A549 (cell line): ENCODE measurements around the gene PRR14L. TPM values are rescaled to one million over a fixed set of nuclear protein-coding genes. Genes with fewer than 3 reads are reported as not detected.

ENCODE experiments used
- ATAC-seq, 2 experiments: fragments of 200-7000 bp in 1 of 2; fragments of >200 bp in 1 of 2; cut with Nextera tagmentation in 1 of 2; cut with Tn5 transposase in 1 of 2; 3 replicates each; pipeline versions ENCODE4 v1.8.0 to v1.9.1; 2018 to 2020; ENCODE audit warnings: mild to moderate bottlenecking in 1 of 2, moderate library complexity in 1 of 2
- CTCF ChIA-PET: fragments of 300-600 bp; sonication (Branson Sonifier 250); formaldehyde crosslinking; extraction: SDS; loops from one replicate; lab custom pipeline; 2021; ENCODE audit warnings: antibody characterized with exemption, inconsistent platforms; lab: Yijun Ruan, JAX
- POLR2A ChIA-PET: fragments of 350-600 bp; formaldehyde crosslinking; extraction: SDS; loops from one replicate; lab custom pipeline; 2021; ENCODE audit warnings: antibody characterized with exemption, inconsistent platforms; lab: Yijun Ruan, JAX
- DNase-seq, 2 experiments: peaks; one replicate each; pipeline versions ENCODE4 v3.0.0 to v3.0.0-alpha.2; 2011 to 2016; ENCODE audit warnings: low read depth in 1 of 2, low spot score in 1 of 2
- FAIRE-seq: peaks from 2 replicates; lab custom pipeline; 2011; peaks lifted over from hg19 to GRCh38; lab: Jason Lieb, UNC
- H3K27ac ChIP-seq, 2 experiments: fragments of >200 bp; sonication (Bioruptor Twin); formaldehyde crosslinking; 3 replicates each; pipeline ENCODE4 v1.5.1; 2016 to 2017
- H3K4me1 ChIP-seq: fragments of >200 bp; sonication (Bioruptor Twin); formaldehyde crosslinking; 3 replicates; pipeline ENCODE4 v1.6.1; 2016
- H3K4me2 ChIP-seq: fragments of >200 bp; sonication (Bioruptor Twin); formaldehyde crosslinking; 3 replicates; pipeline ENCODE4 v1.6.1; 2016
- H3K4me3 ChIP-seq: fragments of >200 bp; sonication (Bioruptor Twin); formaldehyde crosslinking; 3 replicates; pipeline ENCODE4 v1.5.1; 2016
- H3K9me3 ChIP-seq: fragments of >200 bp; sonication (Bioruptor Twin); formaldehyde crosslinking; 3 replicates; pipeline ENCODE4 v1.6.1; 2016
- EHF ChIP-seq: fragments of 250-450 bp; sonication (Bioruptor Pico); IDR thresholded peaks from 2 replicates; pipeline ENCODE4 v1.5.0; 2020; ENCODE audit warnings: mild to moderate bottlenecking
- FOSB ChIP-seq: fragments of 250-450 bp; sonication (Bioruptor Pico); IDR thresholded peaks from 2 replicates; pipeline ENCODE4 v1.5.0; 2020; ENCODE audit warnings: mild to moderate bottlenecking, moderate library complexity
- FOSL2 ChIP-seq, 2 experiments: fragments of 450-650 bp in 1 of 2; fragments of >200 bp in 1 of 2; sonication (Bioruptor Twin) in 1 of 2; formaldehyde crosslinking; IDR thresholded peaks; 2 replicates each; pipeline versions ENCODE4 v1.5.0 to v1.6.1; 2016 to 2020; ENCODE audit warnings: mild to moderate bottlenecking in 1 of 2, moderate library complexity in 1 of 2
- FOXS1 ChIP-seq: fragments of 250-450 bp; sonication (Bioruptor Pico); IDR thresholded peaks from 2 replicates; pipeline ENCODE4 v1.5.0; 2020; ENCODE audit warnings: mild to moderate bottlenecking, moderate library complexity
- GATA3 ChIP-seq: IDR thresholded peaks from 2 replicates; pipeline ENCODE4 v1.6.1; 2012; ENCODE audit warnings: borderline replicate concordance
- HEYL ChIP-seq: fragments of 250-450 bp; sonication (Bioruptor Pico); IDR thresholded peaks from 2 replicates; pipeline ENCODE4 v1.8.0; 2021; ENCODE audit warnings: mild to moderate bottlenecking, moderate library complexity
- HOXB5 ChIP-seq: fragments of 250-450 bp; sonication (Bioruptor Pico); IDR thresholded peaks from 2 replicates; pipeline ENCODE4 v1.5.0; 2020; ENCODE audit warnings: mild to moderate bottlenecking, moderate library complexity
- JUNB ChIP-seq: fragments of >200 bp; sonication (Bioruptor Twin); formaldehyde crosslinking; IDR thresholded peaks from 2 replicates; pipeline ENCODE4 v1.6.1; 2016
- KDM1A ChIP-seq: fragments of 200-600 bp; sonication (generic); IDR thresholded peaks from 2 replicates; pipeline ENCODE4 v1.6.1; 2016; ENCODE audit warnings: low read depth, mild to moderate bottlenecking
- MAFK ChIP-seq: fragments of 450-650 bp; IDR thresholded peaks from 2 replicates; pipeline ENCODE4 v1.6.1; 2014; ENCODE audit not compliant: partially characterized antibody
- MAX ChIP-seq: IDR thresholded peaks from 2 replicates; pipeline ENCODE4 v1.6.1; 2012
- MAZ ChIP-seq: fragments of 150-350 bp; IDR thresholded peaks from 2 replicates; pipeline ENCODE4 v1.6.1; 2014; ENCODE audit warnings: antibody characterized with exemption, low read depth, low read length, borderline replicate concordance
- NFE2L2 ChIP-seq: fragments of 150-350 bp; conservative IDR thresholded peaks from 2 replicates; pipeline ENCODE4 v1.6.1; 2014; ENCODE audit warnings: low read length
- NR3C1 ChIP-seq: fragments of >200 bp; sonication (Bioruptor Twin); formaldehyde crosslinking; IDR thresholded peaks from 3 replicates; pipeline ENCODE4 v1.6.1; 2017
- POLR2A ChIP-seq: IDR thresholded peaks from 2 replicates; pipeline ENCODE4 v1.6.1; 2012; ENCODE audit warnings: mild to moderate bottlenecking, low read length
- POLR2AphosphoS2 ChIP-seq: conservative IDR thresholded peaks from 2 replicates; pipeline ENCODE4 v1.6.1; 2012; ENCODE audit warnings: low read length, improper control_type of control experiment, inconsistent platforms
- ZNF302 ChIP-seq: fragments of 250-450 bp; sonication (Bioruptor Pico); IDR thresholded peaks from 2 replicates; pipeline ENCODE4 v1.9.0; 2021; ENCODE audit warnings: inconsistent platforms, mild to moderate bottlenecking, moderate library complexity
- WGBS: methylation state at CpG from one replicate; pipeline ENCODE4 v1.1.6; 2017; ENCODE audit errors: missing lambda C conversion rate; 5-methylcytosine and 5-hydroxymethylcytosine counted together
- polyA plus RNA-seq, 4 experiments: library from polyadenylated mRNA; depleted of rRNA in 3 of 4; stranded (reverse); fragments of >200 nt; fragmentation: RNase III in 1 of 4; extraction: RNeasy Plus Mini Kit Qiagen cat#74134 plus additional on column Dnase treatment in 1 of 4; gene quantifications; 2 replicates in 3 of 4; 3 replicates in 1 of 4; pipeline ENCODE4 v1.2.3, GENCODE V29; 2011 to 2017
- TF ChIP-seq, protein P1 (sequence below): fragments of 150-350 bp; IDR thresholded peaks from 2 replicates; pipeline ENCODE4 v1.6.1; 2014; ENCODE audit warnings: low read depth, mild to moderate bottlenecking, low read length
- TF ChIP-seq, protein P2 (sequence below): fragments of >200 bp; sonication (Bioruptor Twin); formaldehyde crosslinking; IDR thresholded peaks from 2 replicates; pipeline ENCODE4 v1.6.1; 2016
- TF ChIP-seq, protein P3 (sequence below): fragments of 450-650 bp; IDR thresholded peaks from 2 replicates; pipeline ENCODE4 v1.6.1; 2014; ENCODE audit warnings: antibody characterized with exemption

PRR14L gene
- polyA plus RNA-seq, 2 of the 4 experiments (the other 2 are of a cell fraction): 5.6 to 15.7 TPM

GRCh38 chr22:31650391-31650790, 99.5 kb downstream of the PRR14L start (continued):
- TF ChIP-seq FOSL2 (IDR thresholded peaks at IDR 0.05) (no peak), FOSL2 (CRISPR knock-in tag; IDR thresholded peaks at IDR 0.05) (no peak), MAFK (no peak), HEYL (CRISPR knock-in tag) (no peak), POLR2A (no peak)

- H3K27ac ChIP-seq: peak overlapping the region in 1 of 2 experiments; percentile 76; a peak in 1 of 6 replicates
- CTCF ChIA-PET: interaction anchor here (0.6 kb wide), 1 partner anchor 14 kb away, joined by 3 read pairs; no protein-coding TSS in a partner anchor
Observed at GRCh38 chr22:31647523-31648320, 102.2 kb downstream of the PRR14L start.

DNA sequence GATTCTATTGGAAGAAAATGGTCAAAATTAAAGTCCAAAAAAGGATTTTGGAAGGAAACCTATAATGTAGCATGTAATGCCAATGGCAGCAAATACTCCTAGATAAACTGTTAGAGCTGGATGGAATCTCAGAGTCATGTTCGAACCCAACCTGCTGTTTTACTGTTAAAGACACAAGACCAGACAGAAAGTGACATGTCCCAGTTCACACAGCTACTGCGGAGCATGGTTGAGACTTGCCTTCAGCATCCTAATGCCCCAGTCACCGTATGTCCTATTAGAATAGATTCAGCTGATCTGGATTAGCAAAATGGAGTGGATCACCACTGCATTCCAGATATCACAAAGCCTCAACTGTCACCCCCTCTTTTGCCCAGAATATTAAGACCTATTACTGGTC, 102.9 kb downstream of the PRR14L start:
- H3K4me1 ChIP-seq: peaks cover 39% of the 10 kb centered on the region
- H3K9me3 ChIP-seq: no peaks in the 10 kb centered on the region
- ATAC-seq (no peak), FAIRE-seq (no peak), DNase-seq (no peak)
- no peak overlapping the region for H3K4me3 ChIP-seq
- POLR2A ChIA-PET: no interaction called here
- CTCF ChIA-PET: interaction anchor here (0.6 kb wide), 1 partner anchor 13 kb away, joined by 3 read pairs; no protein-coding TSS in a partner anchor
- 95% methylated on average over 3 of the region's 3 CpGs for WGBS
- H3K27ac ChIP-seq: peak overlapping the region in 1 of 2 experiments; percentile 76; a peak in 3 of 6 replicates
- H3K4me2 ChIP-seq: peak overlapping the region; percentile 44; the same call in 2 of the 3 replicates
- TF ChIP-seq POLR2AphosphoS2 (no peak), HOXB5 (CRISPR knock-in tag) (no peak), MAZ (no peak), NR3C1 (no peak), ZNF302 (CRISPR knock-in tag) (no peak), FOSB (CRISPR knock-in tag) (no peak), EHF (no peak), FOXS1 (CRISPR knock-in tag) (no peak)
- TF ChIP-seq, protein P1, sequence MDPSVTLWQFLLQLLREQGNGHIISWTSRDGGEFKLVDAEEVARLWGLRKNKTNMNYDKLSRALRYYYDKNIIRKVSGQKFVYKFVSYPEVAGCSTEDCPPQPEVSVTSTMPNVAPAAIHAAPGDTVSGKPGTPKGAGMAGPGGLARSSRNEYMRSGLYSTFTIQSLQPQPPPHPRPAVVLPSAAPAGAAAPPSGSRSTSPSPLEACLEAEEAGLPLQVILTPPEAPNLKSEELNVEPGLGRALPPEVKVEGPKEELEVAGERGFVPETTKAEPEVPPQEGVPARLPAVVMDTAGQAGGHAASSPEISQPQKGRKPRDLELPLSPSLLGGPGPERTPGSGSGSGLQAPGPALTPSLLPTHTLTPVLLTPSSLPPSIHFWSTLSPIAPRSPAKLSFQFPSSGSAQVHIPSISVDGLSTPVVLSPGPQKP: no peak

More at GRCh38 chr22:31647523-31648320, 102.2 kb downstream of the PRR14L start:
- DNase-seq (no peak), ATAC-seq (no peak), FAIRE-seq (no peak)
- POLR2A ChIA-PET: no interaction called here
- no peak for TF ChIP-seq NFE2L2
- Histone ChIP-seq H3K9me3 (no peaks in the 10 kb centered on the region), H3K4me3 (no peak overlapping the region), H3K4me2 (no peak overlapping the region), H3K4me1 (peaks cover 39% of the 10 kb centered on the region)
- 83% methylated on average over 11 of the region's 11 CpGs for WGBS

- H3K9me3 ChIP-seq: no peaks in the 10 kb centered on the region
- FAIRE-seq (no peak), ATAC-seq (peak; percentile 52 to 59), DNase-seq (peak; percentile 34 to 59)
- H3K4me2 ChIP-seq: peak overlapping the region; percentile 44
- peaks cover 35% of the 10 kb centered on the region for H3K4me1 ChIP-seq
- H3K4me3 ChIP-seq: no peak overlapping the region
- CTCF ChIA-PET: no interaction called here
- POLR2A ChIA-PET: no interaction called here
- H3K27ac ChIP-seq: peak overlapping the region in 1 of 2 experiments; percentile 76; a peak in 3 of 6 replicates
- 23% methylated on average over 6 of the region's 6 CpGs for WGBS
- TF ChIP-seq, protein P2, sequence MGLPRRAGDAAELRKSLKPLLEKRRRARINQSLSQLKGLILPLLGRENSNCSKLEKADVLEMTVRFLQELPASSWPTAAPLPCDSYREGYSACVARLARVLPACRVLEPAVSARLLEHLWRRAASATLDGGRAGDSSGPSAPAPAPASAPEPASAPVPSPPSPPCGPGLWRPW: no peak
- TF ChIP-seq, protein P3, sequence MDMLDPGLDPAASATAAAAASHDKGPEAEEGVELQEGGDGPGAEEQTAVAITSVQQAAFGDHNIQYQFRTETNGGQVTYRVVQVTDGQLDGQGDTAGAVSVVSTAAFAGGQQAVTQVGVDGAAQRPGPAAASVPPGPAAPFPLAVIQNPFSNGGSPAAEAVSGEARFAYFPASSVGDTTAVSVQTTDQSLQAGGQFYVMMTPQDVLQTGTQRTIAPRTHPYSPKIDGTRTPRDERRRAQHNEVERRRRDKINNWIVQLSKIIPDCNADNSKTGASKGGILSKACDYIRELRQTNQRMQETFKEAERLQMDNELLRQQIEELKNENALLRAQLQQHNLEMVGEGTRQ: peak; percentile 24; the same call in 1 of the 2 replicates
- TF ChIP-seq KDM1A: no peak
- no peak for TF ChIP-seq HOXB5 (CRISPR knock-in tag)
- TF ChIP-seq MAX: peak; percentile 34; the same call in 1 of the 2 replicates
- TF ChIP-seq FOSL2 (IDR thresholded peaks at IDR 0.05): no peak
- TF ChIP-seq FOSL2 (CRISPR knock-in tag; IDR thresholded peaks at IDR 0.05): peak; percentile 44
- TF ChIP-seq GATA3: peak; percentile 42; the same call in 1 of the 2 replicates
- TF ChIP-seq POLR2A: no peak
- no peak for TF ChIP-seq HEYL (CRISPR knock-in tag)
- TF ChIP-seq JUNB: peak; percentile 22; the same call in 1 of the 2 replicates
- TF ChIP-seq FOSB (CRISPR knock-in tag): no peak
Observed at GRCh38 chr22:31646186-31647019, 103.5 kb downstream of the PRR14L start.
